Adrenal gland (tissue), 12 donors: ENCODE measurements around the gene BAG5. TPM values are rescaled to one million over a fixed set of nuclear protein-coding genes. Genes with fewer than 3 reads are reported as not detected.
A peak's percentile ranks its signal among the peaks of the same experiment; 100 is the strongest.

Experiments
- DNase-seq, 7 donors: peaks; one replicate each; pipeline ENCODE4 v3.0.0-alpha.2; 2019 to 2020
- H3K27ac ChIP-seq, 5 donors: fragments of 200-600 bp; sonication (generic) in 4 of 5; 1 replicate in 3 of 5; 2 replicates in 2 of 5; pipeline versions ENCODE4 v1.5.1 to v1.8.0; 2016 to 2020; ENCODE audit warnings: mild to moderate bottlenecking in 1 of 5
- H3K27me3 ChIP-seq: fragments of 200-600 bp; 2 replicates; pipeline ENCODE4 v1.8.0; 2021
- H3K36me3 ChIP-seq, 2 donors: fragments of 200-600 bp; replicated peaks in 1 of 2; 1 replicate in 1 of 2; 2 replicates in 1 of 2; pipeline versions ENCODE4 v1.5.1 to v1.8.0; 2018 to 2022
- H3K4me1 ChIP-seq, 2 donors: fragments of 200-600 bp; replicated peaks in 1 of 2; 1 replicate in 1 of 2; 2 replicates in 1 of 2; pipeline versions ENCODE4 v1.5.1 to v1.8.0; 2018 to 2021
- H3K4me3 ChIP-seq, 4 donors: fragments of 200-600 bp; sonication (generic) in 3 of 4; one replicate each; pipeline ENCODE4 v1.5.1; 2016 to 2018
- H3K9me3 ChIP-seq, 3 donors: fragments of 200-600 bp; sonication (generic) in 1 of 3; replicated peaks in 1 of 3; 1 replicate in 2 of 3; 2 replicates in 1 of 3; pipeline versions ENCODE4 v1.5.1 to v1.8.0; 2016 to 2021
- POLR2A ChIP-seq, 2 donors: fragments of 450-650 bp; IDR thresholded peaks; one replicate each; pipeline ENCODE4 v1.6.1; 2017; ENCODE audit warnings: antibody characterized with exemption in 2 of 2, mild to moderate bottlenecking in 2 of 2, moderate library complexity in 1 of 2
- WGBS, 4 donors: extraction: QIAGEN DNeasy Blood & Tissue Kit in 2 of 4; methylation state at CpG; one replicate each; pipeline versions ENCODE4 v1.1.5 to v1.1.7; 2013 to 2017; 5-methylcytosine and 5-hydroxymethylcytosine counted together
- intact Hi-C, 2 donors: fragments of 100-400 bp; cut with DNase I; formaldehyde crosslinking; loops; one replicate each; pipeline versions ENCODE4 v1.14.1 to v1.15.0; 2022 to 2023
- polyA plus RNA-seq, 3 donors: library from polyadenylated mRNA; stranded (reverse); fragments of 200-250 nt in 2 of 3; fragments of 350-450 nt in 1 of 3; fragmentation: Illumina TruSeq in 1 of 3; extraction: RNeasy Lipid Tissue Mini Kit (QIAGEN cat#74804) in 1 of 3; gene quantifications; one replicate each; pipeline ENCODE4 v1.2.3, GENCODE V29; 2013 to 2014
- total RNA-seq, 9 donors: library from RNA; depleted of rRNA in 4 of 9; stranded (reverse); fragments of >200 nt in 4 of 9; fragments of 120-200 nt in 1 of 9; fragmentation: NEBNext Ultra II Directional in 1 of 9; extraction: Animal tissue kit (Norgen Biotek cat#: 25700) in 1 of 9; gene quantifications; one replicate each; pipeline versions ENCODE4 v1.1.0 to v1.2.4, GENCODE V29; 2013 to 2023
- TF ChIP-seq, protein P1 (sequence below), 6 experiments: fragments of 450-650 bp in 4 of 6; fragments of 200-600 bp in 2 of 6; sonication (generic) in 1 of 6; IDR thresholded peaks; 1 replicate in 5 of 6; 2 replicates in 1 of 6; pipeline versions ENCODE4 v1.5.1 to v1.8.0; 2016 to 2021; ENCODE audit warnings: antibody characterized with exemption in 6 of 6, mild to moderate bottlenecking in 2 of 6, moderate library complexity in 1 of 6
- donor health status: healthy with polysubstance abuse.
- donor health status: Bipolar disorder and iron deficiency.
- donor health status: DM: yes; HTN: yes; CAD: no.
- donor health status: DM: no; HTN: no; CAD: no.
- donor health status: DM: no; HTN: no; CAD: no.
- donor health status: DM: yes; HTN: yes; CAD: no.

BAG5 gene
- total and polyA plus RNA-seq, 12 donors, result 5.2 to 33.5 (median 24.7) TPM

DNA sequence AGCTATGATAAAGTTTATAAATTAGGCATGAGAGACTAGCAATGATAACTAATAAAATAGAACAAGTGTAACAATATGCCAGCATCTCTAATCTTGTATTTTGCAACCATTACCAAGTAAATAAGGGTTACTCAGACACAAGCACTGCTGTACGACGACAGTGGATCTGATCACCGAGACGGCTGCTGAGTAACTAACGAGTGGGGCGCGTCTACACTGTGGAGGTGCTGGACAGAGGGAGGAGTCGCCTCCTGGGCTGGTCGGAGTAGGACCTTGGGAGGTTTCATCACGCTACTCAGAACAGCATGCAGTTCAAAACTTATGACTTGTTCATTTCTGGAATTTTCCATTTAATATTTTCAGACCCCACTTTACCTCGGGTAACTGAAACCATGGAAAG lies 18.7 kb upstream of the BAG5 start:
- peaks cover 0 to 23% of the 10 kb centered on the region in 2 donors for H3K36me3 ChIP-seq
- H3K4me1 ChIP-seq, result peaks cover 3 to 13% of the 10 kb centered on the region in 2 donors
- TF ChIP-seq, protein P1, sequence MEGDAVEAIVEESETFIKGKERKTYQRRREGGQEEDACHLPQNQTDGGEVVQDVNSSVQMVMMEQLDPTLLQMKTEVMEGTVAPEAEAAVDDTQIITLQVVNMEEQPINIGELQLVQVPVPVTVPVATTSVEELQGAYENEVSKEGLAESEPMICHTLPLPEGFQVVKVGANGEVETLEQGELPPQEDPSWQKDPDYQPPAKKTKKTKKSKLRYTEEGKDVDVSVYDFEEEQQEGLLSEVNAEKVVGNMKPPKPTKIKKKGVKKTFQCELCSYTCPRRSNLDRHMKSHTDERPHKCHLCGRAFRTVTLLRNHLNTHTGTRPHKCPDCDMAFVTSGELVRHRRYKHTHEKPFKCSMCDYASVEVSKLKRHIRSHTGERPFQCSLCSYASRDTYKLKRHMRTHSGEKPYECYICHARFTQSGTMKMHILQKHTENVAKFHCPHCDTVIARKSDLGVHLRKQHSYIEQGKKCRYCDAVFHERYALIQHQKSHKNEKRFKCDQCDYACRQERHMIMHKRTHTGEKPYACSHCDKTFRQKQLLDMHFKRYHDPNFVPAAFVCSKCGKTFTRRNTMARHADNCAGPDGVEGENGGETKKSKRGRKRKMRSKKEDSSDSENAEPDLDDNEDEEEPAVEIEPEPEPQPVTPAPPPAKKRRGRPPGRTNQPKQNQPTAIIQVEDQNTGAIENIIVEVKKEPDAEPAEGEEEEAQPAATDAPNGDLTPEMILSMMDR (IDR thresholded peaks at IDR 0.05), result no peak
- no peak for TF ChIP-seq POLR2A (IDR thresholded peaks at IDR 0.05)
- H3K9me3 ChIP-seq, result no peaks in the 10 kb centered on the region
- no peak overlapping the region for H3K27ac ChIP-seq
- WGBS, 4 donors, result 84 to 91% (median 89%) methylated on average over 11 of the region's 11 CpGs
- intact Hi-C loops, result loop anchor here in 1 of 2 donors (10.0 kb wide), 1 partner anchor 404 kb away; no protein-coding TSS in a partner anchor
- peak in 1 of 7 donors; percentile 54 for DNase-seq
- H3K4me3 ChIP-seq, result no peak overlapping the region
- H3K27me3 ChIP-seq, result no peaks in the 10 kb centered on the region

DNA sequence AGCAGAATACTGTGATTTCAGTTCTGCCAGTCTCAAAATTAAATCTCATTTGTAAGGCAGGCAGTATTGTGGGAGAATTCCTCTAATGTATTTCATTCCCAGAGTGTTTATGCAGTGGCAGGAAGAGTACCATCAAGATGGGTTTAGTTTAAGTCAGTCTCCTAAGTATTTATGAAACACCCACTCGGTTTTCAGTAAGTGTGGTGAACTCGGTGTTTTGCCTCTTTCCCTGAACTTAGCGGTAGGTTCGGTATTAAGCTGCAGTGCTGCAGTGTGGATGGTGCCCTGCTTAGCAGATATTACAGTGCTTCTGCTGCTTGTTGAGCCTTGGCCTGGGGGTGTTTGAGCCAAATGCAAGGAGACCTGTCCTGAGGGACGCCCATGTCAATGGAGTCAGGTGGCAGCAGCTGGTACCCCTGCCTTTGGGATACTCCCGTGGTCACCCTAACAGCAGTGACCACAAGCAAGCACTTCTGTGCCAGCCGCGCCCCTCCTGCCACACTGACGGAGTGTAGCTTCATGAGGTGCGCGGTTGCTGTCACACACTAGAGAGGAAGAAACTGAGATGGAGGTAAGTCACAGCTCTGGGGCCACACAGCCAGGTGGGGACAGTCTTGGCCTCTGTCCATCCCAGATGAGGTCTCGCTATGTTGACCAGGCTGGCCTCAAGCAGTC lies 16.1 kb upstream of the BAG5 start:
- H3K9me3 ChIP-seq, result no peaks in the 10 kb centered on the region
- intact Hi-C loops, result loop anchor here in 1 of 2 donors (10.0 kb wide), 1 partner anchor 106 kb away; no protein-coding TSS in a partner anchor
- no peak for DNase-seq
- TF ChIP-seq POLR2A (IDR thresholded peaks at IDR 0.05), result no peak
- TF ChIP-seq, protein P1 (IDR thresholded peaks at IDR 0.05), result no peak
- 79 to 94% (median 93%) methylated on average over 5 to 12 of the region's 12 CpGs for WGBS, 4 donors
- H3K4me3 ChIP-seq, result no peak overlapping the region
- no peaks in the 10 kb centered on the region for H3K27me3 ChIP-seq
- H3K27ac ChIP-seq, result no peak overlapping the region
- H3K36me3 ChIP-seq, result peaks cover 0 to 31% of the 10 kb centered on the region in 2 donors
- peaks cover 6 to 16% of the 10 kb centered on the region in 2 donors for H3K4me1 ChIP-seq

DNA sequence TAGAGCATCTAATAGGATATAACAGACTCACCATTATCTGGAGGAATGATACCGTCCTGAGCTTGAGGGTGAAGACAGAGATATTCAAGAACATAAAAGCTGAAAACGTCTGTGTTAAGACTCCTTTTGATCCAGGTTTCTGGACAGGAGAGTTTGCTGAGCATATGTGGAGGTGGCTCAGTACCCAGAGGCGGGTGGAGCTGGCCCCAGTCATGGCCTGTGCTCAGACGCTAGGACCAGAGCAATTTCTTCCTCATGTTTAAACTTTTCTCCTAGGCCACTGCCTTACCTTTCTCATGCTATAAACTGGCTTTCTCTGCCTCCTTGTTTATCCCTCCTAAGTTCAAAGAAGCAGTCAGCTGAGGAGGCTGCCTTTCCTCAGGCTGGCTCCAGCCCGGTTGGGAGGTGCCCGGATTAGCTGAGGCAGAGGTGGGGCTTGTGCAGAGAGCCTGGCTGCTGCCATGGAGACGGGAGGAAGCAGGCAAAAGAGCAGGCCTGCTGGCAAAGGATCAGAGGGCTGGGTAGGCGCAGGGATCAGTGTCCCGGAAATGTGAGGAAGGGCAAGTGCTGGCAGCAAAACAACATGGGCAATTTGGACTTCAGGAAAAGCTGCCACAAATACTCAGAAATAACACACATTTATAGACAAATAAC lies 14.0 kb upstream of the BAG5 start:
- Histone ChIP-seq H3K27ac (peak overlapping the region in 2 of 5 donors; percentile 70 to 71), H3K9me3 (no peaks in the 10 kb centered on the region), H3K4me3 (no peak overlapping the region), H3K4me1 (peaks cover 6 to 16% of the 10 kb centered on the region in 2 donors), H3K36me3 (peaks cover 0 to 38% of the 10 kb centered on the region in 2 donors), H3K27me3 (no peaks in the 10 kb centered on the region)
- DNase-seq, result peak; percentile 84 to 97 (median 94)
- WGBS, 4 donors, result 23 to 33% (median 26%) methylated on average over 9 of the region's 9 CpGs
- intact Hi-C loops, result loop anchor here in 1 of 2 donors (10.0 kb wide), 1 partner anchor 108 kb away; no protein-coding TSS in a partner anchor
- TF ChIP-seq POLR2A (IDR thresholded peaks at IDR 0.05), result no peak
- TF ChIP-seq, protein P1 (IDR thresholded peaks at IDR 0.05), result no peak

DNA sequence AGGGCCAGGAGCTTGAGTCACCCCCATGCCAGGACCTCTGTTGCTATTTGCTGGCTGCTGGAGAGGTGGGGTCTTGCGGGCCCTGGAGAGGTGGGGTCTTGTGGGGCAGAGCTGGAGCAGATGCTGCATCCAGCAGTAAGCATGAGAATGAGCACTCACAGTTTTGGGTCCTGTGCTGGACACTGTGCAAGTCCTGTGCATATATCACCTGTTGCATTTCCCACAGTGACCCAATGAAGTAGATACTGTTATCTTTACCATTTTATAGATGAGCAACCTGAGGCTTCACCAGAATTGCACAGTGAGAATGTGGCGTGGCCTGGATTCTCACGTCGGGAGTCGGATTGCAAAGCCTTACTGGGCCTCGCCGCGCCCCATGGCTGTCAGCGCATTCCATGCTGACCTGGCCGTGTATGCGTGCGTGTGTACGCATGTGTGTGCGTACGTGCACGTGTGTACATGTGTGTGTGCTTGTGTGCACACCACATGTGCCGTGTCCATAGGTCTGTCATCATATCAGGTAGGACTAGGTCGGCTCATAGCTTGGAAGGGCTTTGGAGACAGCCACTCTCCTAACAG lies 12.3 kb upstream of the BAG5 start:
- peaks cover 6 to 16% of the 10 kb centered on the region in 2 donors for H3K4me1 ChIP-seq
- DNase-seq, result no peak
- no peak for TF ChIP-seq POLR2A (IDR thresholded peaks at IDR 0.05)
- TF ChIP-seq, protein P1 (IDR thresholded peaks at IDR 0.05), result no peak
- no peaks in the 10 kb centered on the region for H3K9me3 ChIP-seq
- no peak overlapping the region for H3K4me3 ChIP-seq
- WGBS, 4 donors, result 91 to 93% (median 93%) methylated on average over 18 of the region's 18 CpGs
- H3K36me3 ChIP-seq, result peaks cover 0 to 34% of the 10 kb centered on the region in 2 donors
- peak overlapping the region in 1 of 5 donors; percentile 31 for H3K27ac ChIP-seq
- intact Hi-C loops, result loop anchor here in 1 of 2 donors (10.0 kb wide), 1 partner anchor 110 kb away; no protein-coding TSS in a partner anchor
- H3K27me3 ChIP-seq, result no peaks in the 10 kb centered on the region
